Left forelimb (tissue), 1 donor: Measurements from ENCODE around the gene GSTA2.
"Not testable (repeated sequence)": the region's sequence is repeated elsewhere in the genome, so short reads cannot be mapped to it uniquely, and the experiment has no call there.

Experiments
- DNase-seq: peaks from one replicate; pipeline ENCODE4 v3.0.0-alpha.2; 2018; ENCODE audit warnings: low spot score

GSTA2 gene

DNA sequence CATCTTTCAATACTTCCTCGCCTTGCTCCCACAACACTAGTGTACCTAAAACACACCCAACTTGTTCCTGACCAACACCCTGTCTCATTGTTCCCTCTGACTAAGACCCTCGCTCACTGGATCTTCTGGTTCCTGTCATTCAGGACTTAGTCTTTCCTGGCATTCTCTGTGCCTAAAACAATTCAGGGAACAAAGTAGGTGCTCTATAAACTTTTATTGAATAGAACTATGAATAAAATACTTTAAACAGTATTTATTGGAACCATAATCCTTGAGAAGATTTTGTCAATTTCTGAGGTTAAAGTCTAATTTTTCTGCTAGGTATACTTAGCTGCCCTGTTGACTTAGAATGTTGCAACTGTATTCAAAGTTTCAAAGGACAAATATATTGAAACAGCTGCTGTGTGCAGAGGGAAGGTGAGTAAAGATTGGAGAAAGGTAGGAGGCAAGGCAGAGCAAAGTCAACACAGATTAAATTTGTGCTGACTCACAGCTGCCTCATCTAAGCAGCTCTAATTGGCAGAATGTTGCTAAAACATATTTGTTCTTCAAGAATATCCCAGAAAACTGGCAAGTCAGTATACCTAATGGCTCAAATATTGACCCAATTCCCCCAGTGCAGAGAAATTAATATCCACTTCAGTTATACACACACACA, 37.6 kb downstream of the GSTA2 start:
- no peak for DNase-seq

DNA sequence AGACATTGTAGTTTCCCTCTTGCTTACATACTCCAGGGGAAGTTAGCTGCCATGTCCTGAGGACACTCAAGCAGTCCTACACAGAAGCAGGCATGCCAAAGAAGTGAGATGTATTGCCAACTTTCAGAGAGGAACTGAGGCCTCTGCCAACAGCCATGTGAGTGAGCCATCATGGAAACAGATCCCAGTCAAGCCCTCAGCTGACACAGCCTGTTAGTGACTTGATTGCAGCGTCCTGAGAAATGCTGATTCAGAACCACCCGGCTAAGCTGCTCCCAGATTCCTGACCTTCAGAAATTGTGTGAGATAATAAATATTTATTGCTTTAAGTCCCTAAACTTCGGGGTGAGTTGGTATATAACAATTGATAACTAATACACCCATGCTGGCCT, 38.1 kb downstream of the GSTA2 start:
- no peak for DNase-seq

- no peak for DNase-seq
Observed at GRCh38 chr6:52724406-52725121, 38.7 kb downstream of the GSTA2 start.

DNA sequence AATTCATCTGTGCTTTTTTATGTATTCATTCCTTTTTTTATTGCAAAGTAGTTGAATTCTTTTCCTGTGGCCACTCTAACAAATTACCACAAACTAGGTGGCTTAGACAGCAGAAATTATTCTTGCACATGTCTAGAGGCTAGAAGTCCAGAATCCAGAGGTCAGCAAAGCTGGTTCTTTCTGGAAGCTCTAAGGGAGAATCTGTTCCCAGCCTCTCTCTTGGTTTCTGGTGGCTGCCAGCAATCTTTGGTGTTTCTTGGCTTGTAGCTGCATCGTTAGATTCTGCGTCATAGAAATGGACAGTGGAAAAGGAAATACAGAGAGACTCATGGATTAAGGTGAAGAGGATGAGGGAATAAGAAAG, 39.3 kb downstream of the GSTA2 start:
- no peak for DNase-seq

GRCh38 chr6:52720321-52720720, 43.0 kb downstream of the GSTA2 start:
- DNase-seq, result no peak

GRCh38 chr6:52718550-52718949, 44.7 kb downstream of the GSTA2 start:
- DNase-seq, result no peak

GRCh38 chr6:52714761-52715160, 48.5 kb downstream of the GSTA2 start:
- not testable (repeated sequence) for DNase-seq

DNA sequence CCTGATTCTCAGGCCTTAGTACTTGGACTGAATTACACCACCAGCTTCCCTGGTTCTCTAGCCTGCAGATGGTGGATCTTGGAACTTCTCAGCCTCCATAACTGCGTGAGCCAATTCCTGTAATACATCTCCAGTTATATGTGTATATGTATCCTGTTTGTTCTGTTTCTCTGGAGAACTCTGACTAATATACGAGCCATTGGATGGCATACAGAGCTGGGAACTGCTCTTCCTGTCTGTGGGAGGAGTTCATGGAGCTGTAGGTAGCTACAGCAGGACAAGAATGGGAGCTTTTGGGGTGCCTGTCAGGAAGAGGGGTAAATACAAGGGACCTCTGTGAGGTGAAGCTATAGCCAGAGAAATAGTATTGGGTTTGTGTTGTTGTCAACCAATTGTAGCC, 51.1 kb downstream of the GSTA2 start:
- DNase-seq, result no peak

GRCh38 chr6:52707963-52708680, 55.2 kb downstream of the GSTA2 start:
- DNase-seq, result no peak

DNA sequence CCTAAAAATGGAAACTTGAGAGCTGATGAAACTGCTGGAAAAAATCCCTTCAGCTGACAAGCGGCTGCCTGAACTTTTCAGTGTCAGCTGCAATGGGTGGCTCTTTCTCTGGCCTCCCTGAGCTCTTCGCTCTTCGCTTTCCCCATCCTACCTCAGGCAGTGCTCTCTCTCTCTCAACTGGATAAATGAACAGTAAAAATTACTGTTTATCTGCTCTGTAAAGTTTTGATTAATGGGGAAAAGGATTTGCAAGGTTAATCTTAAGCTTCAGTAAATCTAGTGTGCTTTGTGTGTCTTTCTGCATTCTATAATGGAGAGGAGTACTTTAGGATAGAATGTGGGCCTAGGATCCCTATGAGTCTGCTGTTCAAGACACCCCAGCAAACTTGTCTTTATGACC, 57.3 kb downstream of the GSTA2 start:
- DNase-seq, result no peak

GRCh38 chr6:52704781-52705502, 58.3 kb downstream of the GSTA2 start:
- not testable (repeated sequence) for DNase-seq

- no peak for DNase-seq
Observed at GRCh38 chr6:52704060-52704459, 59.2 kb downstream of the GSTA2 start.
